Heart right ventricle (tissue), 16 donors: ENCODE results near the gene LRRC8E. TPM values are rescaled to one million over a fixed set of nuclear protein-coding genes. Genes with fewer than 3 reads are reported as not detected.
A peak's percentile ranks its signal among the peaks of the same experiment; 100 is the strongest.
"Not testable (repeated sequence)": the region's sequence is repeated elsewhere in the genome, so short reads cannot be mapped to it uniquely, and the experiment has no call there.

ENCODE experiments used
- ATAC-seq, 8 donors: fragments of 200-7000 bp; cut with Tn5 transposase; one replicate each; pipeline ENCODE4 v1.9.1; 2020; ENCODE audit warnings: mild to moderate bottlenecking in 8 of 8, moderate library complexity in 8 of 8, moderate number of reproducible peaks in 1 of 8
- DNase-seq, 2 donors: peaks; one replicate each; pipeline ENCODE4 v3.0.0-alpha.2; 2020
- H3K27ac ChIP-seq, 10 donors: fragments of 200-600 bp; sonication (generic) in 2 of 10; one replicate each; pipeline versions ENCODE4 v1.5.0 to v1.8.0; 2020 to 2022; ENCODE audit warnings: mild to moderate bottlenecking in 3 of 10
- H3K27me3 ChIP-seq, 7 donors: fragments of 200-600 bp; one replicate each; pipeline ENCODE4 v1.8.0; 2021 to 2022; ENCODE audit warnings: mild to moderate bottlenecking in 2 of 7
- H3K36me3 ChIP-seq, 9 donors: fragments of 200-600 bp; sonication (generic) in 1 of 9; one replicate each; pipeline versions ENCODE4 v1.5.0 to v1.8.0; 2020 to 2022; ENCODE audit warnings: mild to moderate bottlenecking in 2 of 9
- H3K4me1 ChIP-seq, 9 donors: fragments of 200-600 bp; sonication (generic) in 1 of 9; one replicate each; pipeline versions ENCODE4 v1.5.0 to v1.8.0; 2020 to 2022; ENCODE audit warnings: mild to moderate bottlenecking in 4 of 9
- H3K4me3 ChIP-seq, 10 donors: fragments of 200-600 bp; sonication (generic) in 2 of 10; one replicate each; pipeline versions ENCODE4 v1.5.0 to v1.8.0; 2020 to 2022; ENCODE audit warnings: mild to moderate bottlenecking in 7 of 10, moderate library complexity in 2 of 10
- H3K9me3 ChIP-seq, 11 donors: fragments of 200-600 bp in 10 of 11; sonication (generic) in 2 of 11; one replicate each; pipeline versions ENCODE4 v1.5.0 to v1.8.0; 2013 to 2022; ENCODE audit warnings: mild to moderate bottlenecking in 2 of 11, control low read depth in 1 of 11, moderate library complexity in 1 of 11
- WGBS, 2 donors: extraction: QIAGEN DNeasy Blood & Tissue Kit; methylation state at CpG; one replicate each; pipeline ENCODE4 v1.1.7; 2013; ENCODE audit warnings: inconsistent platforms in 1 of 2; 5-methylcytosine and 5-hydroxymethylcytosine counted together
- intact Hi-C, 10 donors: fragments of 100-400 bp; cut with DNase I; formaldehyde crosslinking; loops; one replicate each; pipeline versions ENCODE4 v1.11.1 to v1.14.2; 2022
- polyA plus RNA-seq, 2 donors: library from polyadenylated mRNA; stranded (reverse); fragments of 200-250 nt; gene quantifications; one replicate each; pipeline ENCODE4 v1.2.3, GENCODE V29; 2013
- total RNA-seq, 10 donors: library from RNA; stranded (reverse); fragmentation: NEBNext Ultra II Directional in 3 of 10; extraction: Animal tissue kit (Norgen Biotek cat#: 25700) in 3 of 10; gene quantifications; one replicate each; pipeline versions ENCODE4 v1.2.1 to v1.2.4, GENCODE V29; 2021 to 2023
- TF ChIP-seq, protein P1 (sequence below), 9 donors: fragments of 200-600 bp; sonication (generic) in 2 of 9; IDR thresholded peaks; one replicate each; pipeline versions ENCODE4 v1.5.0 to v1.8.0; 2021 to 2022; ENCODE audit warnings: antibody characterized with exemption in 9 of 9, mild to moderate bottlenecking in 5 of 9, moderate library complexity in 1 of 9
- donor health status: Arrhythmogenic right ventricular cardiomyopathy.
- donor health status: ischemic (EF 13 %, LVEDD 7.1; RV severe dilation, severe dysfunction).
- donor health status: healthy with polysubstance abuse.
- donor health status: DM: no; HTN: yes; CAD: no.
- donor health status: DM: no; HTN: no; CAD: no.
- donor health status: ischemic (EF 25% LVEDD 6.9; RV normal size, moderate dysfunction).
- donor health status: ischemic (EF 25% LVEDD 5.7; RV mildly dilated, moderate dysfunction).
- donor health status: healthy.
- donor health status: DM: yes; HTN: yes; CAD: no.
- donor health status: Ischemic cardiomyopathy.
- donor health status: ischemic (EF 35%, LVEDD 5.7; RV mildly dilated, moderate dysfunction).
- donor health status: nonischemic (EF 11% LVEDD 7.7; RV severe dilation, severe dysfunction).
- donor health status: DM: yes; HTN: yes; CAD: no.
- donor health status: PGD.
- donor health status: ischemic (EF 29% LVEDD 5.4; RV normal size, mild dysfunction).
- donor health status: nonischemic (EF 23%, LVEDD 6.1; RV moderate dilation, normal function).

The LRRC8E gene
- total and polyA plus RNA-seq, 12 donors: 0.33 to 3.3 (median 0.99) TPM

DNA sequence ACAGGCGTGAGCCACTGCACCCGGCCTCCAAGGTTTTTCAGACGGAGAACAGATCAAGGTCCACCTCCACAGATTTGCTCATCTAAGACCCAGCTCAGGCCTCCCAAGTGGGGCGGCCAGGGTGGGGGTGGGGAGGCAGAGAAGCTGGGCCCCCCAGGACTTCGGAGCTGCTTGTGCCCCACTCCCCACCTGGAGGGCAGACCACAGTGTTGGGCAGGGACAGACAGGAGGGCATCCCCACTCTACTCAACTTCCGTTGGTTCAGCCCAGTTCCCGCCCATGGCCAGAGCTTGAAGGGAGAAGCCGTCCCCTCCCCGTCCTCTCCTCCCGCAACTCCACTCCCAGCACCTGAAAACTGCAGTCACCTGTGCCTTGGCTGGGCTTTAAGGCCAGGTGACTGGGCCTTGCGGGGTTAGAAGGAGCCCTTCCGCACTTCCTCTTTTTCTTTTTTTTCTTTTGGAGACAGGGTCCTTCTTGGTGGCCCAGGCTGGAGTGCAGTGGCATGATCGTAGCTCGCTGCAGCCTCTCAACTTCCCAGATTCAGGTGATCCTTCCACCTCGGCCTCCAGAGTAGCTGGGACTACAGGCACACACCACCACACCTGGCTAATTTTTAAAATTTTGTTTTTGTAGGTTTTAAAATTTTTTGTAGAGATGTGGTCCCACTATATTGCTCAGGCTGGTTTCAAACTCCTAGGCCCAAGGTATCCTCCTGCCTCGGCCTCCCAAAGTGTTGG lies 734 bp upstream of the LRRC8E start:
- ATAC-seq (no peak), DNase-seq (no peak)
- Histone ChIP-seq H3K9me3 (no peaks in the 10 kb centered on the region), H3K4me3 (peak overlapping the region in 2 of 10 donors; percentile 30 to 47), H3K27me3 (peaks cover 0 to 32% (median 27%) of the 10 kb centered on the region in 7 donors), H3K27ac (no peak overlapping the region), H3K36me3 (no peaks in the 10 kb centered on the region), H3K4me1 (peaks cover 0 to 8% (median 3%) of the 10 kb centered on the region in 9 donors)
- intact Hi-C loops: no loop called here
- WGBS, 2 donors: 81 to 85% methylated on average over 16 of the region's 16 CpGs
- TF ChIP-seq, protein P1, sequence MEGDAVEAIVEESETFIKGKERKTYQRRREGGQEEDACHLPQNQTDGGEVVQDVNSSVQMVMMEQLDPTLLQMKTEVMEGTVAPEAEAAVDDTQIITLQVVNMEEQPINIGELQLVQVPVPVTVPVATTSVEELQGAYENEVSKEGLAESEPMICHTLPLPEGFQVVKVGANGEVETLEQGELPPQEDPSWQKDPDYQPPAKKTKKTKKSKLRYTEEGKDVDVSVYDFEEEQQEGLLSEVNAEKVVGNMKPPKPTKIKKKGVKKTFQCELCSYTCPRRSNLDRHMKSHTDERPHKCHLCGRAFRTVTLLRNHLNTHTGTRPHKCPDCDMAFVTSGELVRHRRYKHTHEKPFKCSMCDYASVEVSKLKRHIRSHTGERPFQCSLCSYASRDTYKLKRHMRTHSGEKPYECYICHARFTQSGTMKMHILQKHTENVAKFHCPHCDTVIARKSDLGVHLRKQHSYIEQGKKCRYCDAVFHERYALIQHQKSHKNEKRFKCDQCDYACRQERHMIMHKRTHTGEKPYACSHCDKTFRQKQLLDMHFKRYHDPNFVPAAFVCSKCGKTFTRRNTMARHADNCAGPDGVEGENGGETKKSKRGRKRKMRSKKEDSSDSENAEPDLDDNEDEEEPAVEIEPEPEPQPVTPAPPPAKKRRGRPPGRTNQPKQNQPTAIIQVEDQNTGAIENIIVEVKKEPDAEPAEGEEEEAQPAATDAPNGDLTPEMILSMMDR (IDR thresholded peaks at IDR 0.05): no peak

DNA sequence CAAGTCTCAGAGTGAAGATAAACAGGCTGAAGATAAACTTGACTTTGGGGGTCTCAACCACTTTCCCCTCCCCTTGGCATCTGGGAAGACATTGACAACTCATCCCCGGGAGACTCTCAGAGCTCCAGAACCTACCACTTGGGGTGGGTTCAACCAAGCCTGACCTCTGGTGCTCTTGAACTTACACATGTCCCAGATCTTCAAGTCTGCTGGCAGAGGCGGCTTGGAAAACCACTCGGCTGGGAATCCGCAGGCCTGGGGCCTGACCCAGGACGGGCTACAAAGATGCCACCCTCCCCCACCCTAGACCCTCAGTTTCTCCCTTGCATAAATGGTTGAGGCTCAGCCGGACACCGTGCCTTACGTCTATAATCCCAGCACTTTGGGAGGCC lies 512 bp downstream of the LRRC8E start:
- intact Hi-C loops: no loop called here
- TF ChIP-seq, protein P1 (IDR thresholded peaks at IDR 0.05): no peak
- no peaks in the 10 kb centered on the region for H3K36me3 ChIP-seq
- no peak overlapping the region for H3K27ac ChIP-seq
- H3K9me3 ChIP-seq: no peaks in the 10 kb centered on the region
- peaks cover 0 to 41% (median 34%) of the 10 kb centered on the region in 7 donors for H3K27me3 ChIP-seq
- peaks cover 0 to 8% (median 3%) of the 10 kb centered on the region in 9 donors for H3K4me1 ChIP-seq
- H3K4me3 ChIP-seq: peak overlapping the region in 8 of 10 donors; percentile 30 to 51 (median 44)
- WGBS, 2 donors: 73 to 76% methylated on average over 8 of the region's 8 CpGs
- no peak for ATAC-seq
- no peak for DNase-seq

DNA sequence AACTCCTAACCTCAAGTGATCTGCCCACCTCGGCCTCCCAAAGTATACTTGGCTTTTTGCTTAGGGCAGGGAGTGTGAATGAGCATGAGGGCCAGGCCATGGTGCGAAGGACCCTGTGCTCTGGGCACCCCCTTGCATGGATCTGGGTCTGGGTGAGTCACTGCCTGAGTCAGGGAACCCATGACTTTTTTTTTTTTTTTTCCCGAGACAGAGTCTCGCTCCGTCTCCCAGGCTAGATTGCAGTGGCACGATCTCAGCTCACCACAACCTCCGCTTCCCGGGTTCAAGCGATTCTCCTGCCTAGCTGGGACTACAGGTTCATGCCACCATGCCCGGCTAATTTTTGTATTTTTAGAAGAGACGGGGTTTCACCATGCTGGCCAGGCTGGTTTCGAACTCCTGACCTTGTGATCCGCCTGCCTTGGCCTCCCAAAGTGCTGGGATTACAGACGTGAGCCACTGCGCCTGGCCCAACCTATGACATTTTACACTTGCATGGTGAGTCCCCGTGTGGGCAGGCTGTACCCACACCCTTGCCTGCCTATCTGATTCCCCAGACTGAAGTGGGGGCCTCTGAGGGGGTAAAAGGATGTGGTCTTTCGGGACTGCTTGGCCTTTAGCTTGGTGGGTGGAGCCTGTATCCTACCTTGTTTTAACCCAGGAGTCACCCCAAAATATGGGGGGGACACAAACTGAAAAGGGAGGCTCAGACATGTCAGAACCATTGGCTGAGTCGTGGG lies 5.2 kb downstream of the LRRC8E start:
- H3K27ac ChIP-seq, H3K4me1 ChIP-seq, intact Hi-C loops, H3K4me3 ChIP-seq, ATAC-seq, DNase-seq, H3K9me3 ChIP-seq, H3K36me3 ChIP-seq: not testable (repeated sequence)
- H3K27me3 ChIP-seq: peaks cover 0 to 45% (median 30%) of the 10 kb centered on the region in 7 donors
- 83 to 86% methylated on average over 18 of the region's 18 CpGs for WGBS, 2 donors

DNA sequence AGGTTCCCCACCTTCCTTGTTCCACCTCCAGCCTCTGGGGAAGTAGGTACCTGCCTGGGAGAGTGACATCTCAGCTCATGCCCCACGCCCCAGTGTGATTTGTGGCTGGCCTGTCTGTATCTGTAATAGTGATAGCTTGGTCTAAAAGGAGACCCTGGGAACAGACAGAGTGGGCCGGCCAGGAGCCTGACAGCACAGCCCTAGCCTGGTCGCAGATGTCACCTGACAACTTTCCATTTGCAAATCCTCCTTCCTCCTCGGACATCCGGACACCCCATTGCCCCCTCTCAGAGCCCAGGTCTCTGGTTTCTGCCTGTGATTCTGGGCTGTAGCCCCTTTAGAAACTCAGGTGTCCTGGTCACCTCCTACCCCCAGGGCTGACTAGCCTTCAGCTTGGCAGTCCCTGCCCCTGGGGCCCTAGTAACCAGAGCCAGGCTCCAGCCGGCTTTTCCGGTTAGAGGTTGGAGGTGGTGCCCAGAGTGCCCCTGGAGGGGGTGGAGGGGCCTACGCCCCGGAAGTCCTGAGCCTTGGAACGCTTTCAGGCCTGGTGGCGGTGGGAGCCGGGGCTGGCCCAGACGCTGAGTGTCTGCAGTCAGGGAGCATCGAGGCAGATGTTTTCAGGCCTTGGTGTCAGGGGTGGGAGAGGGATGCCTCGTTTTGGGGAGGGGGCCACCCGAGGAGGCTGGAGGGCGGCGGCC lies 6.5 kb downstream of the LRRC8E start:
- WGBS, 2 donors: 52 to 61% methylated on average over 16 to 18 of the region's 18 CpGs
- Histone ChIP-seq H3K27ac (no peak overlapping the region), H3K4me3 (no peak overlapping the region), H3K9me3 (no peaks in the 10 kb centered on the region), H3K36me3 (no peaks in the 10 kb centered on the region), H3K4me1 (no peaks in the 10 kb centered on the region), H3K27me3 (peaks cover 0 to 32% (median 21%) of the 10 kb centered on the region in 7 donors)
- TF ChIP-seq, protein P1 (IDR thresholded peaks at IDR 0.05): no peak
- DNase-seq (no peak), ATAC-seq (no peak)
- intact Hi-C loops: no loop called here
